K562 (cell line): ENCODE measurements around the gene PNKD. TPM values are rescaled to one million over a fixed set of nuclear protein-coding genes. Genes with fewer than 3 reads are reported as not detected.

Experiments
- HCFC1 ChIP-seq: IDR thresholded peaks from 2 replicates; pipeline ENCODE4 v1.6.1; 2012; ENCODE audit warnings: low read depth, low read length, improper control_type of control experiment
- HNRNPLL ChIP-seq: fragments of 200-400 bp; formaldehyde crosslinking; IDR thresholded peaks from 2 replicates; pipeline ENCODE4 v1.6.1; 2017; ENCODE audit warnings: low read length, low read depth, mild to moderate bottlenecking; ENCODE audit not compliant: poor library complexity, severe bottlenecking
- JUN ChIP-seq, 2 experiments: sonication (generic) in 1 of 2; formaldehyde crosslinking in 1 of 2; IDR thresholded peaks; 2 replicates each; pipeline versions ENCODE4 v1.6.1 to v1.8.0; 2012 to 2022; ENCODE audit warnings: borderline replicate concordance in 2 of 2, mild to moderate bottlenecking in 2 of 2, improper control_type of control experiment in 1 of 2, low read depth in 1 of 2, low read length in 1 of 2, missing genetic modification reagents in 1 of 2
- KDM4B ChIP-seq, 2 experiments: fragments of 450-650 bp in 1 of 2; sonication (generic) in 1 of 2; IDR thresholded peaks; 2 replicates each; pipeline ENCODE4 v1.6.1; 2016 to 2017; ENCODE audit warnings: borderline replicate concordance in 2 of 2, antibody characterized with exemption in 1 of 2, low read depth in 1 of 2, mild to moderate bottlenecking in 1 of 2
- MEF2D ChIP-seq: conservative IDR thresholded peaks from 2 replicates; pipeline ENCODE4 v1.6.1; 2016; ENCODE audit warnings: low read depth, missing genetic modification characterization, missing compliant biosample characterization
- MNT ChIP-seq, 2 experiments: fragments of 450-650 bp; conservative IDR thresholded peaks; 2 replicates each; pipeline ENCODE4 v1.6.1; 2017; ENCODE audit warnings: mild to moderate bottlenecking in 2 of 2, moderate library complexity in 2 of 2
- MTA1 ChIP-seq: fragments of 450-650 bp; IDR thresholded peaks from 2 replicates; pipeline ENCODE4 v1.6.1; 2017; ENCODE audit warnings: borderline replicate concordance
- POLR2G ChIP-seq: fragments of 200-400 bp; formaldehyde crosslinking; IDR thresholded peaks from 2 replicates; pipeline ENCODE4 v1.6.1; 2017; ENCODE audit warnings: low read depth, mild to moderate bottlenecking, antibody characterized with exemption, low read length, moderate library complexity
- RAD51 ChIP-seq: fragments of 450-650 bp; IDR thresholded peaks from 2 replicates; pipeline ENCODE4 v1.7.1; 2016; ENCODE audit warnings: low read depth, mild to moderate bottlenecking, borderline replicate concordance
- RCOR1 ChIP-seq, 2 experiments: IDR thresholded peaks; 2 replicates each; pipeline ENCODE4 v1.6.1; 2012; ENCODE audit warnings: low read depth in 2 of 2, low read length in 2 of 2, borderline replicate concordance in 1 of 2, improper control_type of control experiment in 1 of 2
- RERE ChIP-seq: sonication (generic); formaldehyde crosslinking; IDR thresholded peaks from 2 replicates; pipeline ENCODE4 v1.8.0; 2023; ENCODE audit warnings: missing genetic modification reagents, mild to moderate bottlenecking, borderline replicate concordance
- TAF7 ChIP-seq: fragments of 450-650 bp; IDR thresholded peaks from 2 replicates; pipeline ENCODE4 v1.6.1; 2016; ENCODE audit warnings: missing genetic modification characterization, missing compliant biosample characterization
- ZNF121 ChIP-seq: sonication (generic); formaldehyde crosslinking; conservative IDR thresholded peaks from 2 replicates; pipeline ENCODE4 v1.8.0; 2022; ENCODE audit warnings: missing genetic modification reagents
- polyA plus RNA-seq, 8 experiments: library from polyadenylated mRNA; depleted of rRNA in 4 of 8; stranded (reverse) in 5 of 8; unstranded in 3 of 8; fragments of >200 nt; fragmentation: Nextera tagmentation in 2 of 8; fragmentation: Illumina TruSeq in 1 of 8; extraction: Ambion mirVana in 2 of 8; extraction: Trizol in 1 of 8; gene quantifications; 2 replicates each; pipeline versions ENCODE4 v1.2.1 to v1.2.3, GENCODE V29; 2011 to 2014; ENCODE audit warnings: inconsistent platforms in 1 of 8, missing spikeins in 1 of 8
- total RNA-seq, 7 experiments: library from RNA; depleted of rRNA in 6 of 7; stranded (reverse); fragments of >200 nt in 6 of 7; fragmentation: Illumina TruSeq in 2 of 7; extraction: Trizol in 2 of 7; gene quantifications; 2 replicates each; pipeline versions ENCODE4 v1.2.1 to v1.2.3, GENCODE V29; 2011 to 2021; ENCODE audit warnings: low replicate concordance in 1 of 7
- TF ChIP-seq, protein P1 (sequence below): sonication (generic); formaldehyde crosslinking; IDR thresholded peaks from 2 replicates; pipeline ENCODE4 v1.4.0; 2020; ENCODE audit warnings: mild to moderate bottlenecking, missing genetic modification reagents

PNKD gene
- total and polyA plus RNA-seq, 9 of the 15 experiments (the other 6 are each of a cell fraction or from before 2014, with no cell fraction given) = 26.0 to 105 (median 60.1) TPM

- TF ChIP-seq JUN (IDR thresholded peaks at IDR 0.05; ENCODE audit: borderline replicate concordance, low read depth, low read length) (peak; percentile 16; the same call in 1 of the 2 replicates), JUN (CRISPR knock-in tag; IDR thresholded peaks at IDR 0.05; ENCODE audit: borderline replicate concordance) (no peak), TAF7 (tag) (no peak), RCOR1 (IDR thresholded peaks at IDR 0.05; ENCODE audit: borderline replicate concordance in 1 of 2, low read depth in 2 of 2, low read length in 2 of 2) (0 out of 4 replicates have a peak, but pooled peaks of 1 of the 2 experiments have one; percentile 30), MTA1 (no peak), ZNF121 (CRISPR knock-in tag) (no peak), HCFC1 (no peak), RERE (CRISPR knock-in tag) (no peak), MNT (conservative IDR thresholded peaks at IDR 0.05) (peak; percentile 28 to 54; a peak in 2 of 4 replicates), KDM4B (IDR thresholded peaks at IDR 0.05; ENCODE audit: borderline replicate concordance in 2 of 2, low read depth in 1 of 2) (no peak), HNRNPLL (no peak), POLR2G (peak; percentile 50; the same call in 1 of the 2 replicates), RAD51 (no peak), MEF2D (tag) (no peak)
- TF ChIP-seq, protein P1, sequence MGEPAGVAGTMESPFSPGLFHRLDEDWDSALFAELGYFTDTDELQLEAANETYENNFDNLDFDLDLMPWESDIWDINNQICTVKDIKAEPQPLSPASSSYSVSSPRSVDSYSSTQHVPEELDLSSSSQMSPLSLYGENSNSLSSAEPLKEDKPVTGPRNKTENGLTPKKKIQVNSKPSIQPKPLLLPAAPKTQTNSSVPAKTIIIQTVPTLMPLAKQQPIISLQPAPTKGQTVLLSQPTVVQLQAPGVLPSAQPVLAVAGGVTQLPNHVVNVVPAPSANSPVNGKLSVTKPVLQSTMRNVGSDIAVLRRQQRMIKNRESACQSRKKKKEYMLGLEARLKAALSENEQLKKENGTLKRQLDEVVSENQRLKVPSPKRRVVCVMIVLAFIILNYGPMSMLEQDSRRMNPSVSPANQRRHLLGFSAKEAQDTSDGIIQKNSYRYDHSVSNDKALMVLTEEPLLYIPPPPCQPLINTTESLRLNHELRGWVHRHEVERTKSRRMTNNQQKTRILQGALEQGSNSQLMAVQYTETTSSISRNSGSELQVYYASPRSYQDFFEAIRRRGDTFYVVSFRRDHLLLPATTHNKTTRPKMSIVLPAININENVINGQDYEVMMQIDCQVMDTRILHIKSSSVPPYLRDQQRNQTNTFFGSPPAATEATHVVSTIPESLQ (CRISPR knock-in tag) = no peak
These were observed 16.5 kb downstream of the PNKD start (continued) for GRCh38 chr2:218286570-218287459.
